Measurements from ENCODE around the gene DNM2. TPM values are rescaled to one million over a fixed set of nuclear protein-coding genes. Genes with fewer than 3 reads are reported as not detected.
A peak's percentile ranks its signal among the peaks of the same experiment; 100 is the strongest.

Gene DNM2
- total RNA-seq, 1 donor from 2014 or later, result 117 TPM

DNA sequence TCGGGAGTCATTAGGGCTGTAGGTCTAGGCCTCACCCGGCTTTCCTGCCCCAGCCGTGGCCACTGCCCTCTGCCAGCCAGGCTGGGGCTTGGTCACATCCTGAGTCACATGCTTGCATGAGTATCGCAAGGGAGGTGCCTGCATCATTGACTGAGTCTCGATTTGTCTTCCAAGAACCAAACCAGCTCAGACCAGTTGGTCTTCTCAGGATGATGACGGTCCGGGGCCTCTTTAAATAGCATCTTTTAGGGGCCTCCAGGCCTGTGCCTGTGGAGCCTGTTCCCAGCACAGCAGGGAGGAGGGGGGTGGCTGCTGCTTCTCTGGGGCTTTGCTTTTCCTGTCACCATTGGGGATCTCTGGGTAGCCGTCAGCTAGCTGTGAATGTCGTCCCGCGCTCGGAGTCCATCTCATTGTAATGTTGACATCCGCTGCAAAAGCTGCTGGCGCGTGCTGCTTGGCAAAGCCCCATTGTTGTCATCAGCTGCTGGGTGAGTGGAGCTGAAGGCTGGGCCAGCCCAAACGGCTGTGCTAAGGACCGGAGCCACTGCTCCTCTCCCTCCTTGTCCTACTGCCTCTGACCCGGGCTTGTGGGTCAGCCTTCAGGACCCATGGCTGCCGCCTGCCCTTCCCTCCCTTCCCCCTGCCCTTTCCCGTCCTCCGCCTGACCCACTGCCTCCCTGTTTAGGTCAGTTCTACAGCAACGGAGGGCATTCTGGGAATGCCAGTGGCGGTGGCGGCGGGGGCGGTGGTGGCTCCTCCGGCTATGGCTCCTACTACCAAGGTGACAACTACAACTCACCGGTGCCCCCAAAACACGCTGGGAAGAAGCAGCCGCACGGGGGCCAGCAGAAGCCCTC, 31.0 kb upstream of the DNM2 start:
- H3K4me1 Mint-ChIP-seq, result no peaks in the 10 kb centered on the region
- H3K36me3 Mint-ChIP-seq (ENCODE audit: low read depth), result peaks cover 23% of the 10 kb centered on the region
- DNase-seq (ENCODE audit: low read depth, low spot score), result no peak
- no peaks in the 10 kb centered on the region for H3K9me3 Mint-ChIP-seq
- TF ChIP-seq CTCF (conservative IDR thresholded peaks at IDR 0.05), result no peak
- no peak overlapping the region for H3K4me3 Mint-ChIP-seq
- peaks cover 15% of the 10 kb centered on the region for H3K27me3 Mint-ChIP-seq (ENCODE audit: low read depth)
- no peak overlapping the region for H3K27ac Mint-ChIP-seq (ENCODE audit: unreplicated experiment)

GRCh38 chr19:10687518-10688288, 30.2 kb upstream of the DNM2 start:
- Mint-ChIP-seq H3K4me1 (peaks cover 3% of the 10 kb centered on the region), H3K9me3 (no peaks in the 10 kb centered on the region), H3K36me3 (ENCODE audit: low read depth) (peaks cover 28% of the 10 kb centered on the region), H3K27me3 (ENCODE audit: low read depth) (peaks cover 19% of the 10 kb centered on the region), H3K4me3 (peak overlapping the region; percentile 27), H3K27ac (ENCODE audit: unreplicated experiment) (no peak overlapping the region)
- TF ChIP-seq CTCF (conservative IDR thresholded peaks at IDR 0.05), result no peak
- DNase-seq (ENCODE audit: low read depth, low spot score), result no peak

- no peak for TF ChIP-seq CTCF (conservative IDR thresholded peaks at IDR 0.05)
- H3K36me3 Mint-ChIP-seq (ENCODE audit: low read depth), result peaks cover 30% of the 10 kb centered on the region
- no peak for DNase-seq (ENCODE audit: low read depth, low spot score)
- peaks cover 20% of the 10 kb centered on the region for H3K27me3 Mint-ChIP-seq (ENCODE audit: low read depth)
- peaks cover 4% of the 10 kb centered on the region for H3K4me1 Mint-ChIP-seq
- H3K9me3 Mint-ChIP-seq, result no peaks in the 10 kb centered on the region
- peak overlapping the region; percentile 77 for H3K4me3 Mint-ChIP-seq
- H3K27ac Mint-ChIP-seq (ENCODE audit: unreplicated experiment), result no peak overlapping the region
Observed at GRCh38 chr19:10688545-10689280, 29.2 kb upstream of the DNM2 start.

GRCh38 chr19:10690341-10690781, 27.5 kb upstream of the DNM2 start:
- H3K27me3 Mint-ChIP-seq (ENCODE audit: low read depth), result peaks cover 24% of the 10 kb centered on the region
- DNase-seq (ENCODE audit: low read depth, low spot score), result no peak
- no peak overlapping the region for H3K27ac Mint-ChIP-seq (ENCODE audit: unreplicated experiment)
- peaks cover 26% of the 10 kb centered on the region for H3K36me3 Mint-ChIP-seq (ENCODE audit: low read depth)
- TF ChIP-seq CTCF (conservative IDR thresholded peaks at IDR 0.05), result no peak
- H3K9me3 Mint-ChIP-seq, result no peaks in the 10 kb centered on the region
- peak overlapping the region; percentile 67 for H3K4me3 Mint-ChIP-seq
- peaks cover 16% of the 10 kb centered on the region for H3K4me1 Mint-ChIP-seq

DNA sequence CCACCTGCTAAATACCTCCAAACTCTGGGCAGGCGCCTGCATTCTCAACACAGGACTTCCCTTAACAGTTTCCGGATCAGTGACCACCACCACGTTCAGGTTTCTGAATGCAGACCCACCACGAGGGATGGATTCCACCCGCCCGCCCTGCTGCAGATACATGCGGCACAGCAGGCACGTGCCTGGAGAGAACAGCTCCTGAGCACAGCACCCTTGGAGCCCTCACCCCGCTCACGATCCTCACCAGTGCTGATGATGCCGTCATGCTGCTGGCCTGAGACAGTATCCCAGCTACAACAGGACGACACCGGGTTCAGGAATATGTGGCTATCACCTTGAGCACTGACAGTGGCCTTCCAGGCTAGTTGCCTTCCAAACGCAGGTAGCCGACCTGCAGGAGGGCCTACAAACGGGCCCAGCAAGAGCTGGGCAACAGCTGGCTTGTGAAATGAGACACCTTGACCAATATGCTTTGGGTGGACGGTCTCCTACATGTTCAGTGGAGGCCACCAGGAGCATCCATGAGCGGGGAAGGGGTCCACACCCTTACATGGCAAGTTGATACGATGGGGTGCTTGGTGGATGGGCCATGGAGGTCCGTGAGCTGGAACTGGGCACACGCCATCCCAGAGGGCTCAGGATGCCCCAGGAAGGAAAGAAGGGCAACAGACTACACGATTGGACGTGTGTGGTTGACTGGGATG, 26.5 kb upstream of the DNM2 start:
- Mint-ChIP-seq H3K27ac (ENCODE audit: unreplicated experiment) (no peak overlapping the region), H3K4me1 (peaks cover 25% of the 10 kb centered on the region), H3K36me3 (ENCODE audit: low read depth) (peaks cover 30% of the 10 kb centered on the region), H3K4me3 (peak overlapping the region; percentile 67), H3K27me3 (ENCODE audit: low read depth) (peaks cover 31% of the 10 kb centered on the region), H3K9me3 (no peaks in the 10 kb centered on the region)
- no peak for DNase-seq (ENCODE audit: low read depth, low spot score)
- TF ChIP-seq CTCF (conservative IDR thresholded peaks at IDR 0.05), result no peak
